Progenitor cell of endocrine pancreas (in vitro differentiated cells): ENCODE measurements around the gene MED12L. TPM values are rescaled to one million over a fixed set of nuclear protein-coding genes. Genes with fewer than 3 reads are reported as not detected.

Experiments used
- DNase-seq: peaks from one replicate; pipeline ENCODE4 v3.0.0; 2021; ENCODE audit warnings: low spot score; ENCODE audit not compliant: unreplicated experiment
- H3K27ac Mint-ChIP-seq: 2 replicates; pipeline ENCODE4 v1.8.0; 2021; ENCODE audit warnings: mild to moderate bottlenecking, moderate library complexity, mixed read lengths
- H3K27me3 Mint-ChIP-seq: 2 replicates; pipeline ENCODE4 v1.8.0; 2021; ENCODE audit warnings: mixed read lengths
- H3K36me3 Mint-ChIP-seq: 2 replicates; pipeline ENCODE4 v1.8.0; 2022; ENCODE audit warnings: mixed read lengths; ENCODE audit not compliant: insufficient read depth
- H3K4me1 Mint-ChIP-seq: 2 replicates; pipeline ENCODE4 v1.8.0; 2021; ENCODE audit warnings: low read depth, mixed read lengths
- H3K4me3 Mint-ChIP-seq: 2 replicates; pipeline ENCODE4 v1.8.0; 2021; ENCODE audit warnings: low read depth, mild to moderate bottlenecking, moderate library complexity, mixed read lengths
- H3K9me3 Mint-ChIP-seq: 2 replicates; pipeline ENCODE4 v1.8.0; 2021; ENCODE audit warnings: low read depth, mixed read lengths
- CTCF ChIP-seq: fragments of 200-600 bp; sonication (generic); IDR thresholded peaks from one replicate; pipeline ENCODE4 v1.5.0; 2021; ENCODE audit warnings: antibody characterized with exemption, mild to moderate bottlenecking; ENCODE audit not compliant: unreplicated experiment
- total RNA-seq: library from RNA; stranded (reverse); gene quantifications from 2 replicates; pipeline ENCODE4 v1.2.1, GENCODE V29; 2021

Gene MED12L
- total RNA-seq, 1 donor from 2014 or later, result 8.9 TPM

DNA sequence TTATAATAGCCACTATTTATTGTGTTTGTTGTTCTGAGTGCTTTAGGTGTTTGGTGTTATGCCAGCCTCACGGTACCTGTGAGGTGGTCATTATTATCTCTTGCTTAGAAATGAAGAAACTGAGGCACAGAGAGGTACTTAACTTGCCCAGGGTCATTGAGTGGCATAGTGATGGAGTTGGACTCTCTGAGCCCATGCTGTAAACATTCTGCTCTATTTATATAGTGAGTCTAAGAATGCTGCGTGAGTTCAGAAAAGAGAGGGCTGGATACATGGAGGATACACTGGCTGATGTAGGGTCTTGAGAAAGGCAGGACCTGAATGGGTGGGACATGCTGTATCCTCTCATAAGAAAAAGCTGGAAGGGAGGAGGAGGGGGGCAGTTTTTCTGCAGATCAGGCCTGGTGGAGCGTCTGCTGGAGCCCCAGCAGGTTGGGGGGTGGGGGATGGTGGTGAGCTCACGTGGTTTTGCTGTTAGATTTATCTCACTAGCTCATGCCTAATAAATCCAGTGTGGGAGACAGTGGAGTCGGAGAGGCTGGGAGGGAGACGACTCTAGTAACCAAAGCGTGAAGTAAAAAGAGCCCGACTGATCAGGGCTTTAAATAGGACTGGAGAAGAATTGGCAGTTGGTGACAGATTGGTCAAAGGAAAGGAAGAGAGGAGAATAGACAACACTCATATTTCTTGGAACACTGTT lies 16.0 kb downstream of the MED12L start:
- H3K9me3 Mint-ChIP-seq, result peaks cover 6% of the 10 kb centered on the region
- no peak for TF ChIP-seq CTCF
- no peak for DNase-seq
- H3K27ac Mint-ChIP-seq, result no peak overlapping the region
- peaks cover 10% of the 10 kb centered on the region for H3K4me1 Mint-ChIP-seq
- H3K27me3 Mint-ChIP-seq, result no peaks in the 10 kb centered on the region
- no peak overlapping the region for H3K4me3 Mint-ChIP-seq
- no peaks in the 10 kb centered on the region for H3K36me3 Mint-ChIP-seq

DNA sequence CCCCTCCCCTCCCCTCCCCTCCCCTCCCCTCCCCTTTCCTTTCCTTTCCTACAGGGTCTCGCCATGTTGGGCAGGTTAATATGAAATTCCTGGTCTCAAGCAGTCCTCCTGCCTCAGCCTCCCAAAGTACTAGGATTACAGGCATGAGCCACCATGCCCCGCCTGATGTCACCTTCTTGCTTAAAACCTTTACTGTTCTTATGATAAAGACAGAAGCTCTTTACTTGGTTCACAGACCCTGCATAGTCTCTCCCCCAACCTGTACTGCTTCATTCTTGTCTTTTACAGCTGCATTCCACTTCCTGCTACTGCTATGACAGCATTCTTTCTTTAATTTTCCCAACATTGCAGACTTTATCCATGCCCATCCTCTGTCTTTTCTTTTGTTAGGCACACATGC lies 20.8 kb downstream of the MED12L start:
- Mint-ChIP-seq H3K27me3 (no peaks in the 10 kb centered on the region), H3K4me1 (peaks cover 13% of the 10 kb centered on the region), H3K4me3 (no peak overlapping the region), H3K36me3 (no peaks in the 10 kb centered on the region), H3K9me3 (no peaks in the 10 kb centered on the region), H3K27ac (no peak overlapping the region)
- TF ChIP-seq CTCF, result no peak
- no peak for DNase-seq

GRCh38 chr3:151107177-151107576 lies 21.7 kb downstream of the MED12L start:
- Mint-ChIP-seq H3K9me3 (no peaks in the 10 kb centered on the region), H3K4me3 (no peak overlapping the region), H3K27ac (no peak overlapping the region), H3K27me3 (no peaks in the 10 kb centered on the region), H3K4me1 (peaks cover 9% of the 10 kb centered on the region), H3K36me3 (no peaks in the 10 kb centered on the region)
- no peak for TF ChIP-seq CTCF
- DNase-seq, result no peak

GRCh38 chr3:151107701-151108100 lies 22.2 kb downstream of the MED12L start:
- no peak overlapping the region for H3K4me3 Mint-ChIP-seq

DNA sequence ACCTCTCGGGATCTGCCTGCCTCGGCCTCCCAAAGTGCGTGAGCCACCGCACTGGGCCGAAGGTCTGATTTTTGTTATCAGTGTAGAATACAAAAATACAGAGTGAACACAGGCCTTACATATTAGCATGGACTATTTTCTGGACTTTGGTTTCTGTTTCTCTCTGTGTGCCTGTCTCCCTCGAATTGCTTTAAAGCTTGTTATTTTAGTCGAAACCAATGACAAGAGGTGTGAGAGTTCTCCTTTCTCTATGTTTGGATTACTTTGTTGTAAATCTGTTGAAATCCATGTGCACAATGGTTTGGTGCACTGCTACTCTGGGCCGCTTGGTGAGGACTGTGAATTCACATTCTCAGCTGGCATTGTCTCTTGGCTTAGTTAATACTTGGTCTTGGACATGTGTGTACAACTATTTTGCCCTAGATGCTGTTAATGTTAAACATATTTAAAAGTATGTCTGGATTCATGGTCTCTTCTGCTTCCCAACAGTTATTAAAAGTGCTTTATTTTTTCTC lies 23.9 kb downstream of the MED12L start:
- no peak overlapping the region for H3K27ac Mint-ChIP-seq

More at GRCh38 chr3:151107701-151108100, 22.2 kb downstream of the MED12L start:
- DNase-seq, result no peak
- Mint-ChIP-seq H3K9me3 (no peaks in the 10 kb centered on the region), H3K4me1 (peaks cover 9% of the 10 kb centered on the region), H3K27me3 (no peaks in the 10 kb centered on the region), H3K27ac (peak overlapping the region; percentile 62), H3K36me3 (no peaks in the 10 kb centered on the region)
- no peak for TF ChIP-seq CTCF

More for the DNA sequence above, 23.9 kb downstream of the MED12L start:
- Mint-ChIP-seq H3K4me1 (peaks cover 13% of the 10 kb centered on the region), H3K27me3 (no peaks in the 10 kb centered on the region), H3K36me3 (peaks cover 2% of the 10 kb centered on the region), H3K9me3 (peaks cover 3% of the 10 kb centered on the region), H3K4me3 (no peak overlapping the region)
- no peak for TF ChIP-seq CTCF
- DNase-seq, result no peak
